ENCODE measurements around the gene MXD4.
"Not testable (repeated sequence)": the region's sequence is repeated elsewhere in the genome, so short reads cannot be mapped to it uniquely, and the experiment has no call there.

Gene MXD4

DNA sequence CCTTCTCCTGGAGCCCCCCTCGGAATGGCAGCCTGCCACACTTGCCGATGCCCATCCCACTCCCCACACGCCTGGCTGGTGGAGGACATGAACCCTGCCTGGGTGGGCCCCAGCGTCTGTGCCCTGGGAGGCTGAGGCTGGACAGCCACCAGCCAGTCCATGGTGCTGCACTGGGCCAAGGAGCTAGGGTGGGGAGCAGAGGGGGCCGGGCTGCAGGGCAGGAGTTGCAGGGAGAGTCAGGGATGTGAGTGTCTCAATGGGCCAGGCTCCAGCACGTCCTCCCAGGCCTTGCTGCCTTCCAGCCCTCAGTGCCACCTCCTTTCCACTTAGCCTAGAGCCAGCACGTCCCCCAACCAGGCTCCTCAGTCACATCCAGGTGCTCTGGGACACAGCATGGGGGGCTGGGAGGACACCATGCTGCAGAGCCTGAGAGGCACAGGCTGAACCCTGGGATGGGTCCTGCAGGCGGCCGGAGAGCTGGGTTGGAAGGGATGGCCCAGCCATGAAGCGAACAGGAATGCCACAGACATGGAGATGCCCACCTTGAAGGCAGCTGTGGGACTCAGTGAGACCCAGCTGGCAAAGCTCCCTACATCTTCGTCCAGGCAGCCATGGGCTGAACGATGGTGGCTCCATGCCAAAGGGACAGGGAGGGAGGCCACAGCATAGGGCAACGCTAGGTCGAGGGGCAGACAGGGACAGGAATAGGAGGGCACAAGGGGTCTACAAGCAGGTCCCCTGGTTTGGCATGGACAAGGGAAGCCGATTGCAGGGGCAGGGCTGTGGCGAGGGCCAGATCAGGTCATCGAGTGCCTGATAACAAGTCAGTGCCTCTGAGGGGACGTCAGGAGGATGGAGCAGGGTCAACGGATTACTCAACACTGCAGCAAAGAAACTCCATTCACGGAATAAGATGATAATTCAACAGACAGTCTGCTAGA lies 30.1 kb upstream of the MXD4 start:
- no peak for DNase-seq

DNA sequence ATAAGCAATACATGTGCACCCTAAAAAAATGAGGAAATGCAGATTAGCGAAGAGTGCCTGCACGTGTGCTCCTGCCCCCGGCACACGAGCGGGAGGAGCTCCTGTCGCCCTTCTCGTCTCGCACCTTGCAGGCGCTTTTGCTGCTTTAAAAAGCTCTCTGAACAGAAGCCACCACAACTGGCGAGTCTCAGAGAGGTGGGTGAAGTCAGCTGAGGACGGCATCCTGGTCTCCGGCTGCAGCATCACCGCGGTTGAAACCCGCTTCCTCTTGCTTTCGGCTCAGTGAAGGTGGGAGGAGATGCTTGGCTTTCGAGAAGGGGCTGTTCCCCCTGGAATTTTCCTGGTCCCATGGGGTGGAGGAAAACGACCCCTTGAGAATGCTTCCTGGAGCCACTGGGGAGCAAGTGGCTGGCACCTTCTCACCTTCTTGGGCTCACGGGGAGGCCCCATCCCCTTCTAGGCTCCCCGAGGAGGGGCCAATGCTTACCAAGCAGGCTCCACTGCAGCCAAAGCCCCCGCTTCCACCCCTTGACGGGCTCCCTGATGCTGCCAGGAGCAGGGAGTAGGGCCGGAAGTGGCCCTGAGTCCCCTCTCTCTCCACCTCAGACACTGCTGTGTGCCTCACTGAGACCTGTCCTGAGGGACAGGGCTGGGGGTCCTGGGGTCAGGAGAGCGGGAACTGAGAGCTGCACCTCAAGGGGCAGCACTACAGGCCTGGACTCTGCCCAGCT lies 29.2 kb upstream of the MXD4 start:
- DNase-seq = no peak

DNA sequence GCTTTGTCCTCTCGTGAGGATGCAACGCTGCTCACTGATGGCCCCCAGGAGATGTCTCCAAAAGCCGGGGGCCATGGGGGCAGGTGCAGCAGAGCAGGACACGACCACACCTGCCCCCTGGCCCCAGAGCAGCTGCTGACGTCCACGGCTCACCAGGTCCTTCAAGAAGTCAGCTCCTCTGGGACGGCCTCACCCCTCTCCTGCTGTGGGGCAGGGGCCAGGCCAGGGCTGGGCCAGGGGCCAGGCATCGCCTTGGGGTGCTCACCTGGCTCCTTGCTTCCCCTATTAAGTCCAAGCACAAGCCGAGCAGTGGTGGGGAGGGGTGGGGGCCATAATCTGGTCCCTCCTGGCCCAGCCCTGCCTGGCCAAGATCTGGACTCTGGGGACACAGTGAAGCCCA lies 28.6 kb upstream of the MXD4 start:
- no peak for DNase-seq

DNA sequence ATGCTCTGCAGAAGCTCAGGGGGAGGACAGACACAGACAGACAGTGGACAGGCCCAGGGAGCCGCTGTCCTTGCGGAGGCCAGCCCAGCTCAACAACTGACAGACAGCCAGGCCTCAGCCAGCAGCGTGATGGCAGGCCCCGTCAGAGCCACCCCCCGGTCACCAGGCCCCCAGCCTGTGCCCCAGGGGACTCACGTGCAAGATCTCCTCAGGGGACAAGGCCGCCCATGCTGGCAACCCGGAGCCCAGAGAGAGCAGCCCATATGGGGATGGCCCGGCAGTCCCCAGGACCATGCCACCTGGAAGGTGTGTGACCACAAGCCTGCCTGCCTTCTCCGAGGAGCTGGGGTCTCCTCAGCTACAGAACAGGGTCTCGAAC lies 28.0 kb upstream of the MXD4 start:
- DNase-seq = no peak

DNA sequence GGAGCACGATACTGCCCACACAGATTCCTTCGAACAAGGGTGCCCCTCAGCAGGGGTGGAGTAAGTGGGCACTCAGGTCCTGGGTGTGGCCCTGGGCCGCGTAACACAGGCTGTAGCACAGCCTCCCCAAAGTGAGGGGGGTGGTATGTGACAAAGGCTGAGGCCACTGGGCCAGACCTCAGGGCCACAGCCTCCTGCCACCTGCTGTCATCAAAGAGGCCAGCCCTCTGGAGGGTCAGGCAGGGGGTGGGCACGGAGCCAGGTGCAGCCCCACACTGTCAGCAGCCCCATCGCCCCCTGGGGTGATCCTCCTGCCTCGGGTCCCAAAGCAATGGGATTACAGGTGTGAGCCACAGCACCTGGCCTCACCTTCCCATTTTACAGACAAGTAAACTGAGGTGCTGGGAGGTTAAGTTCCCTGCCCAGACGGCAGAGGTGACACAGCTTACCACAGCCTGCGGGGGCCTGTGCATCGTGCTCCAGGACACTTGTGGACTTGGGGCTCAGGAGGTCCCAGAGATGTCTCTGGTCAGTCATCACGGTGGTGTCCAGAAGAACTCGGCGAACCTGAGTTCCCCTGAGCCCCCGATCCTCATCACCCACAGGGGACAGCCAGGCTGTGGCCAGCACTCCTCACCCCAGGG lies 27.5 kb upstream of the MXD4 start:
- no peak for DNase-seq

GRCh38 chr4:2288051-2288541 lies 26.2 kb upstream of the MXD4 start:
- DNase-seq = no peak

DNA sequence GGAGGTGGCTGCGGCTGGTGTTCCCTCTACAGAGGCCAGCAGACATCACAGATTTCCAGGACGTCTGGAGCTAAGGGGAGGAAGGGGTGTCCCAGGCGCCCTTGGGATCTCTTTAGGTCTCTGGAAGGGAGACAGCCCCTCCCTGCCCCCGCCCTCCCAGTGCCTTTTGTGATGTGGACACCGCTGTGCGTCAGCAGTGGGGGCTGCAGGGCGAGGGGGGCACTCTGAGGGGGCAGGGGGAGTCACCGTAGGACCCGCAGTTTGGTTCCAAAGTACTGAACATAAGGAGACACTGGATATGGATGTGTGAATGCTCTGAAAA lies 25.6 kb upstream of the MXD4 start:
- DNase-seq = no peak

DNA sequence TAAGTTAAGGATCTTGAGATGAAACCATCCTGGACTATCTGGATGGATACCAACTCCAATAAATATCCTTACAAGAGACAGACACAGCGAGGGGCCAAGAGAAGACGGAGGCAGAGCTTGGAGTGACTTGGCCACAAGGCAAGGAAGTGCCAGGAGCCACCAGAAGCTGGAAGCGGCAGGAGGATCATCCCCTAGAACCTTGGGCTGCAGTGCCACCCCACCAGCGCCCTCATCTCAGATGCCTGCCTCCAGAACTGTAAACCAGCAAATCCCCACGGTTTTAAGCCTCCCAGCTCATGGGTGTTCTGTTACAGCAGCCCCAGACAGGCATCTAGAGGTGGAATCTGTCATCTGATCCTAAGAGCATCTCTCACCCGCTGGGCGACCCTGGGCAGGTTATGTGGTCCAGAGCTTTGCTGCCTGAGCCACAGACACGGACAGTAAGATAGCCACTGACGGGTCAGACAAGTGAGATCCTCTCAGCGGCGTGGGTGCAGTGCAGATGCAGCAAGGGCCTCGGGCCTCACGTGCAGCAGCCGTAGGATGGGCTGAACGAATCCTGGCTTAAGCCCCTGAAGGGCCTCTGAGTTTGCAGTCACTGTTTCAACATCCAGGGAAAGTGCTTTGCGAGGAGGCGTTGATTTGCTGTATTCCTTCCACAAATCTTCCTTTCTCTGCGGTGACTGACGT lies 25.1 kb upstream of the MXD4 start:
- DNase-seq = no peak

GRCh38 chr4:2285613-2286381 lies 23.9 kb upstream of the MXD4 start:
- no peak for DNase-seq

DNA sequence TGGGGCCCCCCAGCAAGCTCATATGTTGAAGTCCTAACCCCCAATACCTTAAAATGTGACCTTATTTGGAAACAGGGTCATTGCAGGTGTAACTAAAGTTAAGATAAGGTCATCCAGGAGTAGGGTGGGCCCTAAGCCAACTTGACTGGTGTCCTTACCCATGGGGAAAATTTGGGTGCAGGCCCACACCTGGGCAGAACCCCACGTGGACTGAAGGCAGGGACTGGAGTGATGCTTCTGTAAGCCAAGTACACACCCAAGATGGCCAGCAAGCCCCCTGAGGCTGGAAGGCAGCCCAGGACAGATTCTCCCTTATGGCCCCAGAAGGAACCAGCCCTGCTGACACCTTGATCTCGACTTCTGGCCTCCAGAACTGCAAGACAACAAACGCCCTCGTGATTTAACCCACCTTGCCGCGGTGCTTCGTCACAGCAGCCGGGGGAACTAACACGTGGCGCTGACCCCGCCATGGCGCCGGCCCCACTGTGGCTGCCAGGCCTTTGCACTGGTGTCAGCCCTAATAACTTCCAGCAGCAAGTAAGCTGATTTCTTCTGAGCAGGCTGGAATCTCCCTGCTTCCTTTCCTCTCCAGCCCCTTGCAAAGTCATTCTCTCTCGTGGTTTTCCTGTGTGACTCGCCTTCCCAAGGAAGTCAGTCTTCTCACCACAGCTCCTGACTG lies 23.2 kb upstream of the MXD4 start:
- DNase-seq = no peak

- no peak for DNase-seq
These were observed 22.4 kb upstream of the MXD4 start for GRCh38 chr4:2284161-2284933.

GRCh38 chr4:2283199-2283711 lies 21.3 kb upstream of the MXD4 start:
- no peak for DNase-seq

GRCh38 chr4:2281575-2282343 lies 19.9 kb upstream of the MXD4 start:
- DNase-seq = no peak

DNA sequence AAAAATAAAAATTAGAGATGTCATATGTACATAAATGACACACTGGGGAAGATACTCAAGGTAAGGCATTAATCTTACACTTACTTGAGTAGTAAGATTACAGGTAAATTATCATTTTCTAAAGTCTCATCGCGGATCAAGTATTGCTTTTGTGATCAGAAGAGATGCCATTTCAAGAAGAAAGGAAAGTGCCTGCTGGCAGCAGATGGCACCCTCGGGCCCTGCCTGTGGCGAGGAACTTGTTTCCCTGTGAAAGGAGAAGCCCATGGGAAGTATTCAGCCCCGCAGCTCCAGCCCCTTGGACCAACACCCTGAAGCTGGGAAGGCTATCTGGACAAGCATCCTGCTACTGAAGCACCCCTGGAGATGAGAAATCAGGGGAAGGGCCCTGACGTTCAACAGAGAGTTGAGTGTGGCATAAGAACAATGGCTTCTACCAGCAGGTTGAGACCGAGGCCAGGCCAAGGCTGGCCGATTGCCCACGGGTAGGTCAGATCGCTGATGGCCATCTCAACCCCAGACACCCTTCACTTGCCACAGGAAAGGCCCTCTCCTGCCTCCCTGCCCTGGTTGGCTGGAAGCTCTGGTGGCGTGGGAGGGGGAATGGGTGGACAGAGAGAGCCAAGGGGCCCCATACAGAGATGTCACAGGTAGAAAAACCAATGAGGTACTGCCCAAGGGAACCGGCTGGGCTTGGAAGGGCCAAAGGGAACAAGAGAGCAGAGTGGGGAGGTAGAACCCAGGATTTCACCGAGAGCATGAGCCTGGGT lies 18.8 kb upstream of the MXD4 start:
- DNase-seq = no peak

- no peak for DNase-seq
These were observed 16.0 kb upstream of the MXD4 start for GRCh38 chr4:2277956-2278355.

DNA sequence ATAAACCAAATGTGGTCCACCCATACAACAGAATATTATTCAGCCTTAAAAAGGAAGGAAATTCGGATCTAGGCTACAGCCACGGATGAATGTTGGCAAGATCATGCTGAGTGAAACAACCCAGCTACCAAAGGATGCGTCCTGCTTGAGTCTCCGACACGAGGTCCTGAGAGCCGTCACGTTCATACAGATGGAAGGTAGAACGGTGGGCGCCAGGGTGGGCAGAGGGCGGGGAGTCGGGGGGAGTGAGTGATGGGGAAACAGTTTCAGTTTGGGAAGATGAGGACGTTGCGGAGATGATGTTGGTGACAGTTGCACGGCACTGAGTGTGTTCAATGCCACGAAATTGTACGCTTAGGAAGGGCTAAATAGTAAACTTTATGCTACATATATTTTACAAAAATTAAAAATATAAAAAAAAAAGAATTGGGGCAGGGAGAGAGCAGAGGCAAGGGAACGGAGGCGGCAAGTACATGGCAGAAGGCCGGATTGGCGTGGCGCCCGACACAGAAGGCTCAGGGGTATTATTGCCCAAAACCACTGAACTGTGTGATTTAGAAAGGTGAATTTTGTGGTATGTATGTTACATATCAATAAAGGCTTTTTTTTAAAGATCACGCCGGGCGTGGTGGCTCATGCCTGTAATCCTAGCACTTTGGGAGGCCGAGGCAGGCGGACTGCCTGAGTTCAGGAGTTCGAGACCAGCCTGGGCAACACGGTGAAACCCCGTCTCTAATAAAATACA lies 14.8 kb upstream of the MXD4 start:
- no peak for DNase-seq

- no peak for DNase-seq
These were observed 13.8 kb upstream of the MXD4 start for GRCh38 chr4:2275546-2276251.

DNA sequence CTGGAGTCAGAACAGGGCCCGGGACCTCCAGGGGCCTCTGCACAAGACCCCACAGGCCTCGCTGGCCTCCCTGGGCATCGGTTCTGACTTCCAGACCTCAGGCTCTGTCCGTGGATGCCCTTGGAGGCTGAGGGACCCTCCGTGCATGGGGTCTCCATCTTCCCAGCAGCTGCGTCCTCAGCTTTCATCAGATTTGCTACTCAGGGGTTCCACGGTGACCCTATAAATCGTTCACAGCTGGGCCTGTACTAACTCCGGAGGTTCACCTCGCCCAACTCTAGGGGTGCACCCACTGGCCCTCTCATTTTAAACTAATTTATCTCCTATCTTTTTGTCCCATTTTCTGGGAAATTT lies 13.1 kb upstream of the MXD4 start:
- not testable (repeated sequence) for DNase-seq
